ENCODE data around the gene SP4. TPM values are rescaled to one million over a fixed set of nuclear protein-coding genes. Genes with fewer than 3 reads are reported as not detected.

SP4 gene
- polyA plus RNA-seq, 3 donors, result 1.3 to 1.8 (median 1.3) TPM

- H3K9me3 Mint-ChIP-seq, result peaks cover 0 to 8% (median 0%) of the 10 kb centered on the region in 7 donors
- H3K4me1 Mint-ChIP-seq, result peaks cover 2% of the 10 kb centered on the region
- H3K27ac ChIP-seq (ENCODE audit: low read depth in 1 of 2, low read length in 2 of 2), result no peak overlapping the region
- H3K9ac ChIP-seq (ENCODE audit: insufficient read depth, low read length, poor library complexity, severe bottlenecking), result no peak overlapping the region
- H3K27me3 Mint-ChIP-seq (ENCODE audit: low read depth in 3 of 3), result peaks cover 0 to 11% (median 0%) of the 10 kb centered on the region in 3 donors
- DNase-seq, result no peak
- H3K4me2 ChIP-seq (replicated peaks; ENCODE audit: extremely low read depth, low read length, poor library complexity, severe bottlenecking), result no peak overlapping the region
- no peak overlapping the region for H2AFZ ChIP-seq (ENCODE audit: insufficient read depth, low read depth, low read length, poor library complexity, severe bottlenecking)
- no peak overlapping the region for H3K4me3 ChIP-seq (replicated peaks in 1 of 3; ENCODE audit: low read depth in 2 of 3, low read length in 3 of 3)
- H3K27me3 ChIP-seq (ENCODE audit: control insufficient read depth in 2 of 2, insufficient read depth in 2 of 2, low read length in 2 of 2), result no peaks in the 10 kb centered on the region
- no peaks in the 10 kb centered on the region for H3K36me3 ChIP-seq (replicated peaks in 1 of 2; ENCODE audit: control insufficient read depth in 1 of 2, insufficient read depth in 2 of 2, low read length in 2 of 2)
- intact Hi-C loops (cut with micrococcal nuclease), result no loop called here
- no peaks in the 10 kb centered on the region for H3K79me2 ChIP-seq (ENCODE audit: insufficient read depth, low read length)
- H3K4me3 Mint-ChIP-seq, result no peak overlapping the region
- no peak for TF ChIP-seq CTCF (IDR thresholded peaks at IDR 0.05)
- no peaks in the 10 kb centered on the region for H4K20me1 ChIP-seq (ENCODE audit: insufficient read depth, low read length)
- no peaks in the 10 kb centered on the region for H3K36me3 Mint-ChIP-seq
- H3K27ac Mint-ChIP-seq, result no peak overlapping the region
- no peaks in the 10 kb centered on the region for H3K4me1 ChIP-seq (ENCODE audit: control insufficient read depth in 1 of 2, insufficient read depth in 2 of 2, low read length in 2 of 2)
- no peaks in the 10 kb centered on the region for H3K9me3 ChIP-seq (replicated peaks in 1 of 2; ENCODE audit: control insufficient read depth in 1 of 2, insufficient read depth in 1 of 2, low read length in 2 of 2)
These were observed 14.4 kb upstream of the SP4 start for GRCh38 chr7:21413502-21413901.

GRCh38 chr7:21414795-21415393 lies 13.0 kb upstream of the SP4 start:
- peaks cover 0 to 11% (median 0%) of the 10 kb centered on the region in 3 donors for H3K27me3 Mint-ChIP-seq (ENCODE audit: low read depth in 3 of 3)
- H2AFZ ChIP-seq (ENCODE audit: insufficient read depth, low read depth, low read length, poor library complexity, severe bottlenecking), result no peak overlapping the region
- intact Hi-C loops (cut with micrococcal nuclease), result no loop called here
- no peak overlapping the region for H3K27ac Mint-ChIP-seq
- H3K4me3 Mint-ChIP-seq, result no peak overlapping the region
- H3K4me1 Mint-ChIP-seq, result peaks cover 2% of the 10 kb centered on the region
- no peak overlapping the region for H3K4me3 ChIP-seq (replicated peaks in 1 of 3; ENCODE audit: low read depth in 2 of 3, low read length in 3 of 3)
- no peaks in the 10 kb centered on the region for H3K9me3 ChIP-seq (replicated peaks in 1 of 2; ENCODE audit: control insufficient read depth in 1 of 2, insufficient read depth in 1 of 2, low read length in 2 of 2)
- no peaks in the 10 kb centered on the region for H3K27me3 ChIP-seq (ENCODE audit: control insufficient read depth in 2 of 2, insufficient read depth in 2 of 2, low read length in 2 of 2)
- H4K20me1 ChIP-seq (ENCODE audit: insufficient read depth, low read length), result no peaks in the 10 kb centered on the region
- no peaks in the 10 kb centered on the region for H3K36me3 Mint-ChIP-seq
- no peaks in the 10 kb centered on the region for H3K4me1 ChIP-seq (ENCODE audit: control insufficient read depth in 1 of 2, insufficient read depth in 2 of 2, low read length in 2 of 2)
- H3K9me3 Mint-ChIP-seq, result peaks cover 0 to 4% (median 0%) of the 10 kb centered on the region in 7 donors
- H3K4me2 ChIP-seq (replicated peaks; ENCODE audit: extremely low read depth, low read length, poor library complexity, severe bottlenecking), result no peak overlapping the region
- H3K9ac ChIP-seq (ENCODE audit: insufficient read depth, low read length, poor library complexity, severe bottlenecking), result no peak overlapping the region
- H3K27ac ChIP-seq (ENCODE audit: low read depth in 1 of 2, low read length in 2 of 2), result no peak overlapping the region
- WGBS (ENCODE audit: insufficient coverage), result no CpG with 5 or more reads among the region's 6 CpGs
- H3K36me3 ChIP-seq (replicated peaks in 1 of 2; ENCODE audit: control insufficient read depth in 1 of 2, insufficient read depth in 2 of 2, low read length in 2 of 2), result no peaks in the 10 kb centered on the region
- H3K79me2 ChIP-seq (ENCODE audit: insufficient read depth, low read length), result no peaks in the 10 kb centered on the region
- TF ChIP-seq CTCF (IDR thresholded peaks at IDR 0.05), result no peak
- DNase-seq, result no peak
